Measurements from ENCODE around the gene KISS1R. TPM values are rescaled to one million over a fixed set of nuclear protein-coding genes. Genes with fewer than 3 reads are reported as not detected.

KISS1R gene
- total and polyA plus RNA-seq, 7 experiments from 2014 or later, result 0.72 to 3.0 (median 1.2) TPM

DNA sequence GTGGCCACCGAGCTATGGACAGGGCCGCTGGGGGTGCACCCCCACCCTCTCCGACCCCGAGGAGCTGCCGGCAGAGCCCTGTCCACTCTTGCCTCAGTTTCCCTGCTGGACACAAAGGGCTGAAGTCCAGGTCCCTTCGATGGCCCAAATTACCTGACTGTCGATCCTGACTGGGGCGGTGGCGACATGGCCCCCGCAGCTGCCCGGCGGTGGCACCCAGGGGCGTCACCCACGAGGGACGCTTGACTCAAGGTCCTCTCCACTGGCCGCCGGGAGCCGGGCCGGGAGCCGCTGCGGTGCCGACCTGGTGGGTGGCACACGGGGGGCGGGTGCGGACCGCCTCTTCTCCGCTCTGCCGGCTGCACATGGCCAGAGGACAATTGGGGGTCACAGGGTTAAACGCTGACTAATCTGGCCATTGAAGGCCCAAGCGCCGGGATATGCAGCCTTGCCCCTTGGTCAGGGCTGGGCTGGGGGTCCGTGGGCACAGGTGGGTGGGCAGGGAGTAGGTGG is 25.1 kb downstream of the KISS1R start:
- intact Hi-C loops (cut with micrococcal nuclease), result no loop called here
- Histone ChIP-seq H3K4me1 (ENCODE audit: control insufficient read depth in 2 of 2, insufficient read depth in 2 of 2, low read length in 2 of 2) (peaks cover 14 to 15% of the 10 kb centered on the region in 2 donors), H3K9me3 (ENCODE audit: control insufficient read depth in 2 of 3, low read length in 3 of 3) (no peaks in the 10 kb centered on the region), H3K27me3 (ENCODE audit: control insufficient read depth in 2 of 2, insufficient read depth in 2 of 2, low read length in 2 of 2) (no peaks in the 10 kb centered on the region), H3K27ac (ENCODE audit: low read depth, low read length) (no peak overlapping the region), H3K4me3 (ENCODE audit: low read length) (no peak overlapping the region), H3K36me3 (ENCODE audit: control insufficient read depth in 2 of 3, insufficient read depth in 3 of 3, low read length in 3 of 3) (no peaks in the 10 kb centered on the region)
- H3K27me3 Mint-ChIP-seq, result peaks cover 0 to 7% (median 0%) of the 10 kb centered on the region in 5 donors
- H3K27ac Mint-ChIP-seq, result no peak overlapping the region
- ChIA-PET POLR2A (no interaction called here), CTCF (interaction anchor here (1.4 kb wide), 1 partner anchor 9 kb away, joined by 3 read pairs; no protein-coding TSS in a partner anchor)
- no peak for ATAC-seq
- no peak for DNase-seq
- peaks cover 0 to 30% (median 3%) of the 10 kb centered on the region in 5 donors for H3K36me3 Mint-ChIP-seq
- H3K4me1 Mint-ChIP-seq, result peaks cover 20 to 33% (median 27%) of the 10 kb centered on the region in 7 donors
- peaks cover 0 to 3% (median 0%) of the 10 kb centered on the region in 11 donors for H3K9me3 Mint-ChIP-seq
- peak overlapping the region in 2 of 10 donors; percentile 70 to 82 for H3K4me3 Mint-ChIP-seq

DNA sequence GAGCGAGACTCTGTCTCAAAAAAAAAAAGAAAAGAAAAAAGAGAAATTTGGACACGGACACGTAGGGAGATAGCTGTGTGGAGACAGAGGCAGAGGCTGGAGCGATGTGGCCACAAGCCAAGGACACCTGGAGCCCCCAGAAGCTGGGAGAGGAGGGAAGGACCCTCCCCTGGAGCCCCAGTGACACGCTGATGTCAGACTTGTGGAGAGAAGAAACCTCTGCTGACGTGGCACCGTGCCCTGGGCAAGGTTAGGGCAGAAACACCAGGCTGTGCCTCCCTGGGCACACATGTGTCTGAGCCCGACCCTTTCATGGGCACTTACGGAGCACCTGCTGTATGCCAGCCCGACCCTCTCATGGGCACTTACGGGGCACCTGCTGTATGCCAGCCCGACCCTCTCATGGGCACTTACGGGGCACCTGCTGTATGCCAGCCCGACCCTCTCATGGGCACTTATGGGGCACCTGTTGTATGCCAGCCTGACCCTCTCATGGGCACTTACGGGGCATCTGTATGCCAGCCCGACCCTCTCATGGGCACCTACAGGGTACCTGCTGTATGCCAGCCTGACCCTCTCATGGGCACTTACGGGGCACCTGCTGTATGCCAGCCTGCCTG is 26.5 kb downstream of the KISS1R start:
- CTCF ChIA-PET, result interaction anchor here (0.6 kb wide), 1 partner anchor 28 kb away, joined by 3 read pairs; no protein-coding TSS in a partner anchor
- peaks cover 0 to 1% (median 0%) of the 10 kb centered on the region in 11 donors for H3K9me3 Mint-ChIP-seq
- ATAC-seq, result no peak

DNA sequence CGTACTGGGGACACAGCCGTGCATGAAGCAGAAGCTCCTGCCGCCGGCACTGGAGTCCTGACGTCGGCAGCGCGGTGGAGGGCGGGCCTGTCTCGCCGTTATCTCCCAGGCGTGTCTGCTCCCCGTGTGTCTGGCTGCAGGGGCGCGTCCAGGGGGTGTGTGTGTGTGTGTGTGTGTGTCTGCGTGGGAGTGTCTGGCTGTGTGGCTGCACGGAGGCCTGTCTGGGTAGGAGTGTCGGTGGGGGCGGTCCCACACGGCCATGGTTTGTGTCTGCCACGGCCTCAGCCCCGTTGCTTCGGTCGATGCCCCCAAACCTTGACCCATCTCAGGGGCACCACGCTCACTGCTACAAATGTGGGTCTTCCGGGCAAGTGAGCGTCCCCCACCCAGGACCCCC is 27.0 kb downstream of the KISS1R start:
- ATAC-seq (no peak), DNase-seq (no peak)
- ChIA-PET POLR2A (no interaction called here), CTCF (no interaction called here)
- Mint-ChIP-seq H3K4me3 (no peak overlapping the region), H3K9me3 (peaks cover 0 to 1% (median 0%) of the 10 kb centered on the region in 11 donors), H3K4me1 (peaks cover 12 to 21% (median 17%) of the 10 kb centered on the region in 7 donors), H3K36me3 (peaks cover 0 to 24% (median 0%) of the 10 kb centered on the region in 5 donors), H3K27ac (no peak overlapping the region), H3K27me3 (peaks cover 0 to 7% (median 0%) of the 10 kb centered on the region in 5 donors)
- Histone ChIP-seq H3K4me3 (ENCODE audit: low read length) (no peak overlapping the region), H3K4me1 (ENCODE audit: control insufficient read depth in 2 of 2, insufficient read depth in 2 of 2, low read length in 2 of 2) (peaks cover 12 to 14% of the 10 kb centered on the region in 2 donors), H3K27me3 (ENCODE audit: control insufficient read depth in 2 of 2, insufficient read depth in 2 of 2, low read length in 2 of 2) (no peaks in the 10 kb centered on the region), H3K36me3 (ENCODE audit: control insufficient read depth in 2 of 3, insufficient read depth in 3 of 3, low read length in 3 of 3) (no peaks in the 10 kb centered on the region), H3K9me3 (ENCODE audit: control insufficient read depth in 2 of 3, low read length in 3 of 3) (no peaks in the 10 kb centered on the region), H3K27ac (ENCODE audit: low read depth, low read length) (no peak overlapping the region)
- intact Hi-C loops (cut with micrococcal nuclease), result no loop called here

More for the DNA sequence above, 26.5 kb downstream of the KISS1R start:
- H3K27me3 ChIP-seq (ENCODE audit: control insufficient read depth in 2 of 2, insufficient read depth in 2 of 2, low read length in 2 of 2), result no peaks in the 10 kb centered on the region
- POLR2A ChIA-PET, result no interaction called here
- H3K4me1 Mint-ChIP-seq, result peaks cover 12 to 21% (median 17%) of the 10 kb centered on the region in 7 donors
- peaks cover 12 to 14% of the 10 kb centered on the region in 2 donors for H3K4me1 ChIP-seq (ENCODE audit: control insufficient read depth in 2 of 2, insufficient read depth in 2 of 2, low read length in 2 of 2)
- H3K36me3 Mint-ChIP-seq, result peaks cover 0 to 24% (median 0%) of the 10 kb centered on the region in 5 donors
- no peaks in the 10 kb centered on the region for H3K36me3 ChIP-seq (ENCODE audit: control insufficient read depth in 2 of 3, insufficient read depth in 3 of 3, low read length in 3 of 3)
- no peak overlapping the region for H3K27ac ChIP-seq (ENCODE audit: low read depth, low read length)
- H3K27me3 Mint-ChIP-seq, result peaks cover 0 to 7% (median 0%) of the 10 kb centered on the region in 5 donors
- H3K4me3 ChIP-seq (ENCODE audit: low read length), result no peak overlapping the region
- intact Hi-C loops (cut with micrococcal nuclease), result no loop called here
- no peak overlapping the region for H3K27ac Mint-ChIP-seq
- no peak for DNase-seq
- H3K9me3 ChIP-seq (ENCODE audit: control insufficient read depth in 2 of 3, low read length in 3 of 3), result no peaks in the 10 kb centered on the region
- no peak overlapping the region for H3K4me3 Mint-ChIP-seq

DNA sequence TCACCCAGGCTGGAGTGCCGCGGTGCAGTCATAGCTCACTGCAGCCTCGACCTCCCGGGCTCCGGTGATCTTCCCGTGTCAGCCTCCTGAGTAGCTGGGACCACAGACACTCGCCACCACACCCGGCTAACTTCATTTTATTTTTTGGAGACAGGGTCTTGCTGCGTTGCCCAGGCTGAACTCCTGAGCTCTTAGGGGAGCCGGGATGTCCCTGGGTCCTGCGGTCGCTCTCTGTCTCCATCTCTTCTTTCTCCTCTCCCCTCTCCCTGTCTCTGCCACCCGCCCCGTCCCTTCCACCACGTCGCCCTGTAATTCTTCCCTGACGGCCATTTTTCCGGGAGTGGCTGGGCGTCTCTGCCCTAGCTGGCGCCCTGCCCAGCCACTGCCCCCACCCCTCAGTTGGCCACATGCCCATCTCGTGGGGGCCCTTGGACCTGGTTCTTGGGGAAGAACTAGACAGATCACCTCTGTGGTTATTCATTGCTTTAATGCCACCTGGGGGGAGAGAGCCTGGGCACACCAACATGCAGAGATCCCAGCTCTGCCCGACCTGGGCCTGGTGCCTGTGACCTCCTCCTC is 27.6 kb downstream of the KISS1R start:
- ATAC-seq (no peak), DNase-seq (no peak)
- peak overlapping the region in 1 of 9 donors; percentile 36 for H3K27ac Mint-ChIP-seq
- intact Hi-C loops (cut with micrococcal nuclease), result no loop called here
- Histone ChIP-seq H3K36me3 (ENCODE audit: control insufficient read depth in 2 of 3, insufficient read depth in 3 of 3, low read length in 3 of 3) (no peaks in the 10 kb centered on the region), H3K4me1 (ENCODE audit: control insufficient read depth in 2 of 2, insufficient read depth in 2 of 2, low read length in 2 of 2) (peaks cover 12 to 14% of the 10 kb centered on the region in 2 donors), H3K4me3 (ENCODE audit: low read length) (no peak overlapping the region), H3K9me3 (ENCODE audit: control insufficient read depth in 2 of 3, low read length in 3 of 3) (no peaks in the 10 kb centered on the region), H3K27ac (ENCODE audit: low read depth, low read length) (no peak overlapping the region), H3K27me3 (ENCODE audit: control insufficient read depth in 2 of 2, insufficient read depth in 2 of 2, low read length in 2 of 2) (no peaks in the 10 kb centered on the region)
- ChIA-PET CTCF (no interaction called here), POLR2A (no interaction called here)
- H3K4me3 Mint-ChIP-seq, result no peak overlapping the region
- H3K4me1 Mint-ChIP-seq, result peaks cover 12 to 17% (median 15%) of the 10 kb centered on the region in 7 donors
- peaks cover 0 to 1% (median 0%) of the 10 kb centered on the region in 11 donors for H3K9me3 Mint-ChIP-seq
- H3K27me3 Mint-ChIP-seq, result peaks cover 0 to 7% (median 0%) of the 10 kb centered on the region in 5 donors
- H3K36me3 Mint-ChIP-seq, result peaks cover 0 to 21% (median 0%) of the 10 kb centered on the region in 5 donors

DNA sequence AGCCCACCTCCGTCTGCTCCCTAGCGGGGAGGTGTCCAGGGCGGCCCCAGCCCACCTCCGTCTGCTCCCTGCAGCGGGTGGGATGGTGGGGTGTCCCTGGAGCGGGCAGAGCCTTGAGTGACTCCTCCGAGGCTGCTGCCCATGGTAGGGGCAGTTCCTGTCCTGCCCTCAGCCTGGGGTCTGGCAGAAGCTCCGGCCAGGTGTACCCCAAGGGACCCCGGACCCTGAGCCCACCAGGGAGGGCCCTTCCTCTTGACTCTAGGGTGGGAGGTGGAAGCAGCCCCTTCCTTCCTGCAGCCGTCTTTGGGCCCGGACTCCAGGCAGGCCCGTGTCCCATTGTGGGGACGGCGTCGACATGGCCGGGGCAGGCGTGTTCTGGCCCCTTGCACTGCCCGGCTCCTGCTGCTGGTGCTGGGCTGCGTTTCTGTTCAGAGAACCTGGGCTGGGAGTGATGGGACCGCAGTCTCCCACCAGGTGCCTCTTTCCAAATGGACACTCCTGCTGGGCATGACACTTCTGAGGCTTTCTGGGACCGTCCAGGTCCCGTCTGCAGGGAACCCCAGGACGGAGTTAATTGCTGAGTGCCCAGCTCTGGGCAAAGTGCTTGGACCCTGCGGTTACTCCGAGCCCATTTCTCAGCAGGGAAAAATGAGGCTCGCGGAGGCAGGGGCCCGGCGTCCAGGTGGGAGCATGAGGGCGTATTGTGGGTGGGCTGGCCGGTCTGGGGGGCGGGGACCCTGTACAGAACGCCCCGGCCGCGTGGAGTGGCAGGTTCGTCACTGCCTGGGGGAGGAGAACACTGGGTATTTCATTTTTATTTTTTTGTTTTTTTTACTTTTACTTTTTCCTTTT is 28.5 kb downstream of the KISS1R start:
- Mint-ChIP-seq H3K4me1 (peaks cover 6 to 12% (median 7%) of the 10 kb centered on the region in 7 donors), H3K27ac (no peak overlapping the region), H3K27me3 (no peaks in the 10 kb centered on the region), H3K4me3 (no peak overlapping the region), H3K36me3 (peaks cover 0 to 15% (median 0%) of the 10 kb centered on the region in 5 donors), H3K9me3 (no peaks in the 10 kb centered on the region)
- Histone ChIP-seq H3K4me3 (ENCODE audit: low read length) (no peak overlapping the region), H3K27ac (ENCODE audit: low read depth, low read length) (no peak overlapping the region), H3K36me3 (ENCODE audit: control insufficient read depth in 2 of 3, insufficient read depth in 3 of 3, low read length in 3 of 3) (no peaks in the 10 kb centered on the region), H3K27me3 (ENCODE audit: control insufficient read depth in 2 of 2, insufficient read depth in 2 of 2, low read length in 2 of 2) (no peaks in the 10 kb centered on the region), H3K9me3 (ENCODE audit: control insufficient read depth in 2 of 3, low read length in 3 of 3) (no peaks in the 10 kb centered on the region), H3K4me1 (ENCODE audit: control insufficient read depth in 2 of 2, insufficient read depth in 2 of 2, low read length in 2 of 2) (peaks cover 8% of the 10 kb centered on the region in 2 donors)
- ChIA-PET POLR2A (no interaction called here), CTCF (no interaction called here)
- DNase-seq, result no peak
- intact Hi-C loops (cut with micrococcal nuclease), result no loop called here
- ATAC-seq, result no peak

DNA sequence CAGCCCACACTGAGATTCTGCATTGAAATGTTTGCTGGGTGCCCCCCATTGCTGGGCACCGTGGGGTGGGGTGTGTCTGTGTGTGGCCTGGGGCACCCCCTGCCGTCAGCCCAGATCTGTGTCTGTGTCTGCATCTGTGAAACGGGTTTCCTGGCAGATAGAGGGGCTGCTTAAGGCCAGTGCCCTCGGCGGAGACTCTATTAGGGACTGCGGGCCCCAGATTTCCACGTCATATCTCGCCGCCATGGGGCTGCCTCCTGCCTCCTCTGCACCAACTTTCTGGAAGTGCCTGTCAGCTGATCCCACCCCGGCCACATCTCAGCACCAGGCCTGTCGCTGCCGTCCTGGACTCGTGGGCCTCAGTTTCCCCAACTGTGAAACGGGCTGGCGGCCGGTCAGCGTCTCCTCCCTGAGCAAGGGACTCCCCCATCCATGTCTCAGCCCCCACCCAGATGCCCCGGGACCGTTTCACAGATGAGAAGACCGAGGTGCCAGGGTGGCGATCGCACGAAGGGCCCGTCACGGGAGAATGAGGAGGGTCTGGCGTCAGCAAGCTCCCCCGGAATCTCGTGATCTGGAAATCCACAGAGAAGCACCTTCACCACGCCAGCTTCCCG is 30.1 kb downstream of the KISS1R start:
- CTCF ChIA-PET, result interaction anchor here (0.6 kb wide), 1 partner anchor 59 kb away, joined by 4 read pairs; no protein-coding TSS in a partner anchor
- intact Hi-C loops (cut with micrococcal nuclease), result no loop called here
- no peak overlapping the region for H3K27ac ChIP-seq (ENCODE audit: low read depth, low read length)
- DNase-seq, result no peak
- Mint-ChIP-seq H3K4me3 (no peak overlapping the region), H3K9me3 (no peaks in the 10 kb centered on the region), H3K4me1 (peaks cover 0 to 9% (median 0%) of the 10 kb centered on the region in 7 donors), H3K27ac (no peak overlapping the region), H3K36me3 (peaks cover 0 to 9% (median 0%) of the 10 kb centered on the region in 5 donors), H3K27me3 (no peaks in the 10 kb centered on the region)
- H3K27me3 ChIP-seq (ENCODE audit: control insufficient read depth in 2 of 2, insufficient read depth in 2 of 2, low read length in 2 of 2), result no peaks in the 10 kb centered on the region
- no peaks in the 10 kb centered on the region for H3K9me3 ChIP-seq (ENCODE audit: control insufficient read depth in 2 of 3, low read length in 3 of 3)
- POLR2A ChIA-PET, result interaction anchor here (1.1 kb wide), 1 partner anchor 9 kb away, joined by 5 read pairs; no protein-coding TSS in a partner anchor
- no peaks in the 10 kb centered on the region for H3K4me1 ChIP-seq (ENCODE audit: control insufficient read depth in 2 of 2, insufficient read depth in 2 of 2, low read length in 2 of 2)
- no peaks in the 10 kb centered on the region for H3K36me3 ChIP-seq (ENCODE audit: control insufficient read depth in 2 of 3, insufficient read depth in 3 of 3, low read length in 3 of 3)
- H3K4me3 ChIP-seq (ENCODE audit: low read length), result no peak overlapping the region
- ATAC-seq, result no peak
